Right cardiac atrium (tissue), 5 donors: Measurements from ENCODE around the gene MAD2L1. TPM values are rescaled to one million over a fixed set of nuclear protein-coding genes. Genes with fewer than 3 reads are reported as not detected.
"Not testable (repeated sequence)": the region's sequence is repeated elsewhere in the genome, so short reads cannot be mapped to it uniquely, and the experiment has no call there.

Experiments
- ATAC-seq, 2 donors: fragments of 200-7000 bp; cut with Tn5 transposase; one replicate each; pipeline versions ENCODE4 v1.8.0 to v1.9.1; 2020; ENCODE audit warnings: moderate library complexity in 2 of 2, mild to moderate bottlenecking in 1 of 2
- DNase-seq, 3 donors: peaks; one replicate each; pipeline ENCODE4 v3.0.0-alpha.2; 2020
- H3K27ac ChIP-seq: one replicate; pipeline ENCODE4 v1.5.1; 2013; ENCODE audit warnings: mild to moderate bottlenecking, low read length, control low read depth, moderate library complexity
- H3K27me3 ChIP-seq: one replicate; pipeline ENCODE4 v1.6.1; 2013; ENCODE audit not compliant: control insufficient read depth, insufficient read depth
- H3K4me1 ChIP-seq: one replicate; pipeline ENCODE4 v1.6.1; 2013; ENCODE audit warnings: low read length; ENCODE audit not compliant: control insufficient read depth, insufficient read depth
- H3K4me3 ChIP-seq: one replicate; pipeline ENCODE4 v1.5.1; 2013; ENCODE audit warnings: low read length, control low read depth
- H3K9me3 ChIP-seq: one replicate; pipeline ENCODE4 v1.6.1; 2013; ENCODE audit warnings: low read length; ENCODE audit not compliant: control insufficient read depth
- WGBS: extraction: QIAGEN DNeasy Blood & Tissue Kit; methylation state at CpG from one replicate; pipeline ENCODE4 v1.1.7; 2013; 5-methylcytosine and 5-hydroxymethylcytosine counted together
- intact Hi-C, 4 donors: fragments of 100-400 bp; cut with DNase I; formaldehyde crosslinking; loops; one replicate each; pipeline versions ENCODE4 v1.11.0 to v1.14.0; 2022 to 2023
- polyA plus RNA-seq: library from polyadenylated mRNA; stranded (reverse); fragments of 200-250 nt; gene quantifications from one replicate; pipeline ENCODE4 v1.2.3, GENCODE V29; 2013
- total RNA-seq, 4 donors: library from RNA; stranded (reverse); fragmentation: NEBNext Ultra II Directional; extraction: Animal tissue kit (Norgen Biotek cat#: 25700); gene quantifications; one replicate each; pipeline ENCODE4 v1.2.1, GENCODE V29; 2021
- donor health status: healthy with polysubstance abuse.
- donor health status: DM: no; HTN: yes; CAD: no.
- donor health status: DM: no; HTN: no; CAD: no.
- donor health status: DM: no; HTN: yes; CAD: no; lungs with severe emphysema.
- donor health status: DM: yes; HTN: yes; CAD: no.

The MAD2L1 gene
- total and polyA plus RNA-seq, 5 donors, result 2.2 to 4.5 (median 2.8) TPM

DNA sequence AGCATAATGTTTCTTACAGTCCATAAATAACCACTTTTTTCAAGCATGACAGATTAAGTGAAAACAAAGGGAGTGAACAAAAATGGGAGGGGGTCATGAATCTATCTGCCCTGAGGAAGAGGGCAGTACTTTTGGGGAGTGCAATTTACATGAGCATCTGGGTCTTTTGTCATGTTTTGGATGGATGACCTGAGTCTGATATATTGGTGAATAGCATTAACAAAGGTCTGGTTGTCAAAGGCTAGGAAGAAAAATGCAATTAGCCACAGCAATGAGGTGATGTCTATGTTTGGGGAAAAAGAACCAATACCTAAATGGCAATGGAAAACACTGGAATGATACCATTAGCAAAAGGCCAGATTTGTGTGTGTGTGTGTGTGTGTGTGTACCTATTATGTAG is 15.1 kb upstream of the MAD2L1 start:
- Histone ChIP-seq H3K27ac (no peak overlapping the region), H3K4me3 (no peak overlapping the region), H3K9me3 (no peaks in the 10 kb centered on the region), H3K4me1 (no peaks in the 10 kb centered on the region), H3K27me3 (no peaks in the 10 kb centered on the region)
- no peak for DNase-seq
- intact Hi-C loops, result no loop called here
- ATAC-seq, result no peak

DNA sequence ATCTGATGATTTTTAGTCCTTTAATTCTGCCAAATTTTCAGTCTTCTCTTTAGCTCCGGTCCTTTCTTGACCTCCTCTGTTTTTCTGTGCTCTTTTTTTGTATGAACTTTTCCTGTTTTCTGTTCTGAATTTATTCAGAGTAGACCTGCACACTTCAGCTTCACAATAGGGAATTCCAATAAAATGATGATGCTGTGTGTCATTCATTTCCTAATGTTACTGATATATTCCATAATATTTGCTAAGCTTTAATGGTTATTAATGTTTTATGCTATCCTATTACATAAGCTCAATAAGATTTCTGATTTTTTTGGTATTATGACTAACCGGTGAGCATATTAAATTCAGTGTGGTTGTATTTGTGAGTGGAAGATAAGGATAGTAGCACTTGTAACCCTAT is 13.9 kb upstream of the MAD2L1 start:
- WGBS, result 67% methylated on average over 2 of the region's 2 CpGs
- H3K27me3 ChIP-seq, result no peaks in the 10 kb centered on the region
- no peak for ATAC-seq
- no peaks in the 10 kb centered on the region for H3K4me1 ChIP-seq
- no peak overlapping the region for H3K27ac ChIP-seq
- DNase-seq, result no peak
- intact Hi-C loops, result no loop called here
- H3K4me3 ChIP-seq, result no peak overlapping the region
- no peaks in the 10 kb centered on the region for H3K9me3 ChIP-seq

DNA sequence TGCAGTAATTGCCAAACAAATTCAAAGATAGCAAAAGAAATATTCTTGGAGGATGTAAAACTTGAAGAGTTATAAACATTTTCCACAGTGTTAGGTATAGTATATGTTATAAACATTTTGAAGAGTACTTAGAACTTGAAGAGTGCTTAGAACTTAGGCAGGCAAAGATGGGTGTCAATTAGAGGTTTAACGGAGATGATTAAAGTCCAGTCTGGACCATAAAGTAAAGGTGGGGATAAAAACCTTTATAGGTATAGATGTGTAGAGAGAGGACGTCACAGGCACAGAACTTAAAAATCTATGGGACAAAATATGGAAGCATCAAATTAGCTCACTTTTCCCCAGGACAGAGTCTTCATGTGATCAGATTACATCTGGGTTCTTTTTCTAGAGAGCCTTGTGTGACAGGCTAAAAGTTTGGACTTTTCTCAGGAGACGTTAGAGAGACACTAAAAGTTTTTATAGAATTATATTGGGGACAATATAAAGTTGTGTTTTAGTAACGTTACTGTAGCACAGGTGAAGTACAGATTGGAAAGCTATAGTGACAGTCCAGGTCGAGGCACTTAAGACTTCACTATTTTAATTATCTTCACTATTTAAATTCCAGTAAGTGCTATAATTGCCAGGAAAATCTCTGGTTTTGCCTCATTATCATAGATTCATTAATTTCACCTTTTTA is 13.3 kb upstream of the MAD2L1 start:
- H3K4me1 ChIP-seq, result no peaks in the 10 kb centered on the region
- DNase-seq, result no peak
- H3K4me3 ChIP-seq, result no peak overlapping the region
- no peak overlapping the region for H3K27ac ChIP-seq
- H3K9me3 ChIP-seq, result no peaks in the 10 kb centered on the region
- WGBS, result 76% methylated on average over 5 of the region's 5 CpGs
- intact Hi-C loops, result loop anchor here in 2 of 4 donors (10.0 kb wide), 1 partner anchor 1015 kb away; no protein-coding TSS in a partner anchor
- ATAC-seq, result no peak
- H3K27me3 ChIP-seq, result no peaks in the 10 kb centered on the region

DNA sequence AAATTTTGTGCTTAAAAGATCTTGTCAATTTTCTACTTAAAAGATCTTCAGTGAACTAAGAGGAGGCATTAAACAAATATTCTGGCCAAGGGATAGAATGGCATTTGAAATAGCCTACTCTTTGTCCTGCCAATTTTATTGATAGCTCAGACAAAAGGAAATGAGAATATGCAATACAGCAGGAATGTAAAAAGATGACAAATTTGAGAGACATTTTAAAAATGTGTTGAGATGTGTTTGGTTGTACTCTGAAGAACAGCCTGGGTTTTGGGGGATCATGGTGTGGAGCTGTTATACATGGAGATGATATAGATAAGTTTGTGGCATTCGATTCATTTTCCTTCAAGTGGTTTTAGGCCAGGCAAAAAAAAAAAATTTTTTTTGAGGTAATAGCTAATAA is 11.6 kb upstream of the MAD2L1 start:
- intact Hi-C loops, result loop anchor here in 2 of 4 donors (10.0 kb wide), 1 partner anchor 1017 kb away; no protein-coding TSS in a partner anchor

DNA sequence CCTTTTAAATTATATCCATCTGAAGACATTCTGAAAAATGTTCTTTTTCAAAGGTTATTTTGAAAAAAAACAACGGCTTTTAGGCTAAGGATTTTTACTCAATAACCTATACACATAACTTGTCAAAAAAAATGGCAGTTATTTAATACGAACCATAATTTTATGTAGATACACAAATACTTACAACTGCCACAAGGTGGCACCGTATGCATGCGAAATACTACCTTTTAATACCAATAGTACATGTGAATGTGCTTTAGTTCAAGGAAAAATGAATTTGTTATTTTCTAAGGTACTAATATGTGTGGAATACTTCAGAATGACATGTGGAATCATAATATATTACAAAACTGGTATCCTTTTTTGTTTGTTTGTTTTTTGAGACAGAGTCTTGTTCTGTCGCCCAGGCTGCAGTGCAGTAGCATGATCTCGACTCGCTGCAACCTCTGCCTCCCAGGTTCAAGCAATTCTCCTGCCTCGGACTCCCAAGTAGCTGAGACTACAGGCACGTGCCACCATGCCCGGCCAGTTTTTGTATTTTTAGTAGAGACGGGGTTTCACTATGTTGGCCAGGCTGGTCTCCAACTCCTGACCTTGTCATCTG is 4.6 kb upstream of the MAD2L1 start:
- Histone ChIP-seq H3K4me1 (peaks cover 4% of the 10 kb centered on the region), H3K4me3 (no peak overlapping the region), H3K27ac (no peak overlapping the region), H3K27me3 (no peaks in the 10 kb centered on the region), H3K9me3 (no peaks in the 10 kb centered on the region)
- ATAC-seq (no peak), DNase-seq (no peak)
- intact Hi-C loops, result loop anchor here in 2 of 4 donors (10.0 kb wide), 1 partner anchor 1024 kb away; no protein-coding TSS in a partner anchor
- WGBS, result 51% methylated on average over 11 of the region's 11 CpGs

More for the DNA sequence above, 11.6 kb upstream of the MAD2L1 start:
- DNase-seq (no peak), ATAC-seq (no peak)
- Histone ChIP-seq H3K27me3 (no peaks in the 10 kb centered on the region), H3K4me1 (no peaks in the 10 kb centered on the region), H3K27ac (no peak overlapping the region), H3K4me3 (no peak overlapping the region), H3K9me3 (no peaks in the 10 kb centered on the region)
- 88% methylated on average over 1 of the region's 1 CpG for WGBS

DNA sequence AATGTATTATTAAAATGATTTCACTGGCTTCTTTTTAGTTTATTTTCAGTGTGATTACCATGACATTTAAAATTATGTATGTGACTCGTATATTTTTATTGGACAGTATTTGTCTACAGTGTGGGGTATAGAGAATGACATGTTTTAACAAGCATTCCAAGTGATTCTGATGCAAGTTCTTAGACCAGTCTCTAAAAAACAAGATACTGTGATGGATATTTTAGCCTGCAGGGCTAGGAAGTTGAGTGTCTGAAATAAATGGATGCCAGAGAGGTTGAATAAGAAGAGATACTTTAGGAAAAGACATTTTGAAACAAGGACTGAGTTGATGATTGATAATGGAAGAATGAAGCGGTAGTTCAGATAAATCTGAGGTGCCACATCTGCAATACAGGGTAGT is 3.5 kb upstream of the MAD2L1 start:
- Histone ChIP-seq H3K27ac (no peak overlapping the region), H3K4me1 (peaks cover 6% of the 10 kb centered on the region), H3K9me3 (no peaks in the 10 kb centered on the region), H3K4me3 (no peak overlapping the region), H3K27me3 (no peaks in the 10 kb centered on the region)
- intact Hi-C loops, result loop anchor here in 2 of 4 donors (10.0 kb wide), 1 partner anchor 1025 kb away; no protein-coding TSS in a partner anchor
- ATAC-seq (no peak), DNase-seq (no peak)
- WGBS, result 75% methylated on average over 2 of the region's 2 CpGs

DNA sequence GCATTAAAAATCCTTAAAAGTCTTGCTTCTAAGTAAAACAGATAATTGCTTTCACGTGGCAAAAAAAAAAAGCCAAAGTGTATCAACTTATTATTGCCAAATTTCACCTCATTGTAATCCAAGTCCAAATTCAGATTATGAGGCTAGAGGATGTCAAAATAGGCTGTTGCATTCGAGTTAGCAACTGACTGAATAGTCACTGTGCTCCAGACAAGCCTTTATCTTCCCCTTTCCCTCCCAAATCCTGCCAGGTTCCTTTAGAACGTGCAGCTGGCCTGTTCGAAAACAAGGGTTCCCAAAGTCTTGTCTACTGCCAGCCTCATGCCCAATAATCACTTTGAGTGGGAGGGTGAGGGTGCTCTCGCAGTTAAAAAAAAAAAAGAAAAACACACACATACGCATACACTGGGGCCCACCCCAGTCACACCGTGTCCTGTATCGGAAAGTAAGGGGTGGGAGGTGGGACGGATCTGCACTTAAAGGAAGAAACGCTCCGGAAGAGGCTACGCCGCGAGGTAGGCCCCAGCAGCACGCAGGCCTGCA is 603 bp downstream of the MAD2L1 start:
- no peak overlapping the region for H3K27ac ChIP-seq
- 1% methylated on average over 15 of the region's 15 CpGs for WGBS
- no peaks in the 10 kb centered on the region for H3K27me3 ChIP-seq
- ATAC-seq (no peak), DNase-seq (peak in 1 of 3 donors; percentile 16)
- peaks cover 6% of the 10 kb centered on the region for H3K4me1 ChIP-seq
- peak overlapping the region; percentile 56 for H3K4me3 ChIP-seq
- no peaks in the 10 kb centered on the region for H3K9me3 ChIP-seq
- intact Hi-C loops, result no loop called here

DNA sequence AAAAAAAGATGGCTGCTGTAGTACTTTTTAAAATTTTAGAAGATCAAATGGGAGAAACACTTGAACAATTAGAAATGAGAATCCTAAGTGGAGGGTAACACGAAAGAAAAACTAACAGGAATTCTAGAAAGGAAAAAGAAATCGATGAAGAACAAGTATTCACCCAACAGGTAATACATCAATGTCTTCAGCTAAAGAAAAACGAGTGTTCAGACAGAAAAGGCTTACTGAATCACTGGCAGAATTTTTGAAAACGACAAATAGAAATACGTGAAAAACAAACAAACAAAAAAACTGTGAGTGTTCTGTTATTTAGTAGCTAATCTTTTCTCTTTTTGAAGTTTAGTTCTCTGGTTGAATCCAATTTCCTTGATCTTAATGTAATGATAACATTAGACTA is 1.8 kb downstream of the MAD2L1 start:
- Histone ChIP-seq H3K4me1 (peaks cover 6% of the 10 kb centered on the region), H3K4me3 (no peak overlapping the region), H3K27ac (no peak overlapping the region), H3K9me3 (no peaks in the 10 kb centered on the region), H3K27me3 (no peaks in the 10 kb centered on the region)
- intact Hi-C loops, result no loop called here
- 46% methylated on average over 5 of the region's 5 CpGs for WGBS
- no peak for ATAC-seq
- DNase-seq, result no peak

DNA sequence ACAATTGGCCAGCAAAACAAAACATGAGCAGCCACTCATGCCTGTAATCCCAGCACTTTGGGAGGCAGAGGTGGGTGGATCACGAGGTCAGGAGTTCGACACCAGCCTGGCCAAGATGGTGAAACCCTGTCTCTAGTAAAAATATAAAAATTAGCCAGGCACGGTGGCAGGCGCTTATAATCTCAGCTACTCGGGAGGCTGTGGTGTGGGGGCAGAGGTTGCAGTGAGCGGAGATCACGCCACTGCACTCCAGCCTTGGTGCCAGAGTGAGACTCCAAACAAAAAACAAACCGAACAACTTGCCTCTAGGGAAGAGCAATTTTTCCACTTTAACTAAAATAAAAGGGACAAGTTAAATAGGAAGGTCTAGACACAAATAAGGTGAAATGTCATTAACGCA is 2.9 kb downstream of the MAD2L1 start:
- H3K4me1 ChIP-seq, H3K4me3 ChIP-seq, ATAC-seq, H3K9me3 ChIP-seq, H3K27ac ChIP-seq, intact Hi-C loops, H3K27me3 ChIP-seq, DNase-seq: not testable (repeated sequence)
- WGBS, result 87% methylated on average over 9 of the region's 9 CpGs

DNA sequence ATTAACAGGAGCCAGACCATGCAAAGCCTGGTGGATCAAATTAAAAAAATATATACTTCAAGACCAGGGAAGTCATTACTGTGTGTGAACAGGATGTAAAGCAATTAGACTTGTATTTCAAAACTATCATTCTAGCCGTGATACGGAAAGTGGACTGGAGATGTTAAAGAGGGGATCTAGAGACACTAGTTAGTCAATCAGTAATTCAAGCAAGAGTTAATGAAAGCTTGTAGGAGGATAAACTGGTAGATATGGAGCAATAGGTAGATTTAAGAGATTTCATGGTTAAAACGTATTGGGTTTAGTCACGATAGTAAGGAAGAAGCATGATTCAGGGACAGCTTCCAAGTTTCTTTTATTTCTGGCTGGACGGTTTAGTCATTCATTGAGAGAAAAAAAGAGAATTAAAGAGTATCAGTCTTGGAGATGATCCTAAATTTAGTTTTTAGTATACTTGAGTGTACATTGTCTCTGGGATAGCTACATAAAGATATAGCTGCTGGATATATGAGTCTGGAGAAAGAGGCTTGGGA is 3.9 kb downstream of the MAD2L1 start:
- DNase-seq (no peak), ATAC-seq (no peak)
- H3K27ac ChIP-seq, result no peak overlapping the region
- no peak overlapping the region for H3K4me3 ChIP-seq
- intact Hi-C loops, result no loop called here
- WGBS, result 62% methylated on average over 5 of the region's 5 CpGs
- no peaks in the 10 kb centered on the region for H3K9me3 ChIP-seq
- H3K4me1 ChIP-seq, result peaks cover 2% of the 10 kb centered on the region
- no peaks in the 10 kb centered on the region for H3K27me3 ChIP-seq

DNA sequence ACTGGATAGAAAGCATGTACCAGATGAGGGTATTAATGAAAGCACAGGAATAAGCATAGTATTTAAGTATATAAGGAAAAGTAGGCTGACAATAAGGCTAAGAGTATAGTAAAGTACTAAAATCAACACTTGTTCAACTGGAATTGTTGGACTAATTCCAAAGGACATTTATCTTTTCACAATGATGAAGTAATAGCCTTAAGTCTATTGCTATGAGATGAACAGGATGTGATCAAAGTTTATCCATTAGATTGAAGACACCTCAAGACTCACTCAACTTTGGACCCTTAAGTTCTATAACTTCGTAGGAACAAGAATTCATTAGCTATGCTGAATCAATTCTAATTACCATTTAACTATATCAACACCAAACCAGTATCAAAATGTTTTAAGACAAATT is 7.6 kb downstream of the MAD2L1 start:
- H3K9me3 ChIP-seq, result no peaks in the 10 kb centered on the region
- H3K27me3 ChIP-seq, result no peaks in the 10 kb centered on the region
- H3K27ac ChIP-seq, result no peak overlapping the region
- H3K4me1 ChIP-seq, result no peaks in the 10 kb centered on the region
- 77% methylated on average over 1 of the region's 1 CpG for WGBS
- intact Hi-C loops, result loop anchor here in 2 of 4 donors (10.0 kb wide), 1 partner anchor 494 kb away; no protein-coding TSS in a partner anchor
- H3K4me3 ChIP-seq, result no peak overlapping the region
- no peak for DNase-seq
- no peak for ATAC-seq
